NCI-H524 treated with DMSO at 0.1 percent for 48 hours (cell line): ENCODE measurements around the gene NEBL.

Experiments used
- DNase-seq: peaks from one replicate; lab custom pipeline; 2025; lab: John Stamatoyannopoulos, UW

The NEBL gene

GRCh38 chr10:20903635-20904390, 6.7 kb upstream of the NEBL start:
- DNase-seq = no peak

GRCh38 chr10:20901110-20901509, 4.0 kb upstream of the NEBL start:
- no peak for DNase-seq

GRCh38 chr10:20898866-20899535, 1.9 kb upstream of the NEBL start:
- no peak for DNase-seq

- DNase-seq = no peak
Measured at GRCh38 chr10:20893297-20893696, 3.8 kb downstream of the NEBL start.

- no peak for DNase-seq
Measured at GRCh38 chr10:20892796-20893195, 4.3 kb downstream of the NEBL start.

GRCh38 chr10:20892011-20892585, 5.0 kb downstream of the NEBL start:
- no peak for DNase-seq

GRCh38 chr10:20891338-20891714, 5.8 kb downstream of the NEBL start:
- no peak for DNase-seq

GRCh38 chr10:20890491-20891337, 6.4 kb downstream of the NEBL start:
- no peak for DNase-seq

- DNase-seq = peak; percentile 87
Measured at GRCh38 chr10:20890009-20890408, 7.1 kb downstream of the NEBL start.

GRCh38 chr10:20888620-20889330, 8.3 kb downstream of the NEBL start:
- DNase-seq = no peak

GRCh38 chr10:20887706-20888555, 9.2 kb downstream of the NEBL start:
- DNase-seq = peak; percentile 33

GRCh38 chr10:20885678-20886077, 11.4 kb downstream of the NEBL start:
- no peak for DNase-seq

GRCh38 chr10:20883552-20883951, 13.6 kb downstream of the NEBL start:
- no peak for DNase-seq

GRCh38 chr10:20882091-20882490, 15.0 kb downstream of the NEBL start:
- DNase-seq = no peak

GRCh38 chr10:20879136-20879535, 18.0 kb downstream of the NEBL start:
- DNase-seq = no peak

- DNase-seq = no peak
Measured at GRCh38 chr10:20877986-20878983, 18.8 kb downstream of the NEBL start.

GRCh38 chr10:20877554-20877953, 19.6 kb downstream of the NEBL start:
- DNase-seq = no peak

- no peak for DNase-seq
Measured at GRCh38 chr10:20874261-20874660, 22.9 kb downstream of the NEBL start.

- DNase-seq = no peak
Measured at GRCh38 chr10:20871970-20872369, 25.1 kb downstream of the NEBL start.

GRCh38 chr10:20870834-20871233, 26.3 kb downstream of the NEBL start:
- DNase-seq = no peak
